ENCODE results near the gene RNF8.

GRCh38 chr6:37388578-37388977 is 34.8 kb downstream of the RNF8 start:
- TF ChIP-seq ZNF274 (IDR thresholded peaks at IDR 0.05; ENCODE audit: low read depth, low read length) (no peak), YY1 (IDR thresholded peaks at IDR 0.05; ENCODE audit: insufficient read depth, insufficient read length) (no peak), SUZ12 (IDR thresholded peaks at IDR 0.05; ENCODE audit: extremely low read depth, insufficient read depth, insufficient read length) (no peak)
